Chondrocyte (in vitro differentiated cells): ENCODE results near the gene S100A10. TPM values are rescaled to one million over a fixed set of nuclear protein-coding genes. Genes with fewer than 3 reads are reported as not detected.
A peak's percentile ranks its signal among the peaks of the same experiment; 100 is the strongest.

ENCODE experiments used
- DNase-seq: peaks from one replicate; pipeline ENCODE4 v3.0.0; 2021; ENCODE audit warnings: mixed read lengths, low spot score
- H3K27ac Mint-ChIP-seq: one replicate; pipeline ENCODE4 v1.8.0; 2021; ENCODE audit warnings: mild to moderate bottlenecking, moderate library complexity, mixed read lengths; ENCODE audit not compliant: unreplicated experiment
- H3K27me3 Mint-ChIP-seq: 2 replicates; pipeline ENCODE4 v1.8.0; 2021; ENCODE audit warnings: low read depth, mixed read lengths
- H3K36me3 Mint-ChIP-seq: 2 replicates; pipeline ENCODE4 v1.8.0; 2021; ENCODE audit warnings: low read depth, mixed read lengths
- H3K4me1 Mint-ChIP-seq: 2 replicates; pipeline ENCODE4 v1.8.0; 2021; ENCODE audit warnings: low read depth, mild to moderate bottlenecking, mixed read lengths
- H3K4me3 Mint-ChIP-seq: one replicate; pipeline ENCODE4 v1.8.0; 2021; ENCODE audit warnings: mild to moderate bottlenecking, moderate library complexity, mixed read lengths; ENCODE audit not compliant: unreplicated experiment
- H3K9me3 Mint-ChIP-seq: 2 replicates; pipeline ENCODE4 v1.8.0; 2021; ENCODE audit warnings: low read depth, mixed read lengths
- total RNA-seq: library from RNA; stranded (reverse); gene quantifications from 3 replicates; pipeline ENCODE4 v1.2.1, GENCODE V29; 2021
- TF ChIP-seq, protein P1 (sequence below): fragments of 200-600 bp; sonication (generic); IDR thresholded peaks from 2 replicates; pipeline ENCODE4 v1.5.0; 2021; ENCODE audit warnings: antibody characterized with exemption, mild to moderate bottlenecking, moderate library complexity

Gene S100A10
- total RNA-seq, 1 donor from 2014 or later = 560 TPM

DNA sequence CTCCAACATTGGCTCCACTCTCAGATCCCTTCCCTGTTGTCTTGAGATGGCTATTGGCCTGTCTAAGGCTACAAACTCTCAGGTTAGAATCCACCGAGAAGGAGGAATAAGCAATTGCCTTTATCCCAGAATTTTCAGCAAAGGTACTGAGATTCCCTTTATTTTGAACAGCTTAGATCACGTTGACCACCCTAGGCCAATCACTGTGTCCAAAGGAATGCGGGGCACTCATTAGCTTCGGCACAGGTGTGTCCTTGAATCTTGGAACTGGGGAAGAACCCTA, 36.2 kb upstream of the S100A10 start:
- H3K27ac Mint-ChIP-seq = no peak overlapping the region

DNA sequence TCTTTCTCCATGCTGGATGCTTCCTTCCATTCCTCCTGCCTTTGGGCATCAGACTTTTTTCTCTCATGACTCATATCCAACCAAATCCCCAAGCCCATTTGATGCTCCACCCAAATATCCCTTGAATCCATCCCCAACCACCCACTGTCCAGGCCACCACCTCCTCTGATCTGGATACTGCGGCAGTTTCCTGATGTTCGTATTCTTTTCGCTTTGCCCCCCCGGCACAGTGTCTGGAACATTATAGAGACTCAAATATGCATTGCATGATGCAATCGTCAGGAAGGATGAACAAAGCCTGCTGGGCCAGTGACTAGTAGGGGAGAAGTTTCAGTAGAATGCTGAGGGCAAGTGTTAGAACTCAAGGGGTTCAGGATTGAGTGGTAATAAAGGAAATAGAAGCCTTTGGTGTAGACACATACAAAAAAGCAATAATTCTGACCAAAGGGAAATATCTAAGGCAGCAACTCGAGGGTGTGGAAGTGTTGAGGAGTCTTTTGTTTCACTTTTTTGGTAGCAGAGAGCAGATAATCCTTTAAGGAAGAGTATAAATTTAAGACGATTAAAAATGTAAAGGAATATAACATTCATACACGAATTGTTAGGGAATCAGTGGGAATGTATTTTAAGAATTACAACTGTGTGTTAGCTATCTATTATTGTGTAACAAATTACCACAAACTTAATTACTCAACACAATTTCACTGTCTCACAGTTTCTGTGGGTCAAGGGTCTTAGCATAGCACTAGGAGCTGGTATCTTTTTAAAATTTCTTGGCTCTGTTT, 35.7 kb upstream of the S100A10 start:
- peaks cover 8% of the 10 kb centered on the region for H3K9me3 Mint-ChIP-seq
- H3K4me3 Mint-ChIP-seq = no peak overlapping the region
- H3K36me3 Mint-ChIP-seq = peaks cover 32% of the 10 kb centered on the region
- peaks cover 33% of the 10 kb centered on the region for H3K4me1 Mint-ChIP-seq
- TF ChIP-seq, protein P1, sequence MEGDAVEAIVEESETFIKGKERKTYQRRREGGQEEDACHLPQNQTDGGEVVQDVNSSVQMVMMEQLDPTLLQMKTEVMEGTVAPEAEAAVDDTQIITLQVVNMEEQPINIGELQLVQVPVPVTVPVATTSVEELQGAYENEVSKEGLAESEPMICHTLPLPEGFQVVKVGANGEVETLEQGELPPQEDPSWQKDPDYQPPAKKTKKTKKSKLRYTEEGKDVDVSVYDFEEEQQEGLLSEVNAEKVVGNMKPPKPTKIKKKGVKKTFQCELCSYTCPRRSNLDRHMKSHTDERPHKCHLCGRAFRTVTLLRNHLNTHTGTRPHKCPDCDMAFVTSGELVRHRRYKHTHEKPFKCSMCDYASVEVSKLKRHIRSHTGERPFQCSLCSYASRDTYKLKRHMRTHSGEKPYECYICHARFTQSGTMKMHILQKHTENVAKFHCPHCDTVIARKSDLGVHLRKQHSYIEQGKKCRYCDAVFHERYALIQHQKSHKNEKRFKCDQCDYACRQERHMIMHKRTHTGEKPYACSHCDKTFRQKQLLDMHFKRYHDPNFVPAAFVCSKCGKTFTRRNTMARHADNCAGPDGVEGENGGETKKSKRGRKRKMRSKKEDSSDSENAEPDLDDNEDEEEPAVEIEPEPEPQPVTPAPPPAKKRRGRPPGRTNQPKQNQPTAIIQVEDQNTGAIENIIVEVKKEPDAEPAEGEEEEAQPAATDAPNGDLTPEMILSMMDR = no peak
- peak overlapping the region; percentile 87 for H3K27ac Mint-ChIP-seq
- no peak for DNase-seq
- H3K27me3 Mint-ChIP-seq = peaks cover 3% of the 10 kb centered on the region

More for the DNA sequence above, 36.2 kb upstream of the S100A10 start:
- H3K36me3 Mint-ChIP-seq = peaks cover 34% of the 10 kb centered on the region
- peaks cover 37% of the 10 kb centered on the region for H3K4me1 Mint-ChIP-seq
- no peak overlapping the region for H3K4me3 Mint-ChIP-seq
- no peak for DNase-seq
- TF ChIP-seq, protein P1 = no peak
- peaks cover 8% of the 10 kb centered on the region for H3K9me3 Mint-ChIP-seq
- H3K27me3 Mint-ChIP-seq = peaks cover under 1% of the 10 kb centered on the region

DNA sequence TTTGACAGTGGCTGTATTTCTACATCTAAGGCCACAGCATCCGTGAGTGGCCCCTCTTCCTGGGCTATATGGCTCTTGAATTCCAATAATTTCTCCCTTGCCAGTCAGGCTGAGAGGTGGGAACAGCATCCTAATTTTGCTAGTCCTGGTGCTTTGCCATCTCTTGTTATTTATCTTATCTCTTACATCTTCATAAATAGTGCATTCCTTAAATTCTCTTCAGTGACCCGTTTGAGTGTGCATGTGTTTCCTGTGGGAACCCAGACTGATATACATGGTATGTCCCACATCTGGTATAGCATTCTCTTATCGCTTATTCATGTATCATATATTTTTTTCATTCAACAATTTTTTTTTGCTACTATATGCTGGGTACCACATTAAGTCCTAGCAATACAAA, 33.2 kb upstream of the S100A10 start:
- H3K4me1 Mint-ChIP-seq = peaks cover 22% of the 10 kb centered on the region
- H3K9me3 Mint-ChIP-seq = peaks cover 8% of the 10 kb centered on the region
- peaks cover 3% of the 10 kb centered on the region for H3K27me3 Mint-ChIP-seq
- TF ChIP-seq, protein P1 = no peak
- H3K4me3 Mint-ChIP-seq = no peak overlapping the region
- DNase-seq = no peak
- H3K27ac Mint-ChIP-seq = no peak overlapping the region
- peaks cover 11% of the 10 kb centered on the region for H3K36me3 Mint-ChIP-seq

DNA sequence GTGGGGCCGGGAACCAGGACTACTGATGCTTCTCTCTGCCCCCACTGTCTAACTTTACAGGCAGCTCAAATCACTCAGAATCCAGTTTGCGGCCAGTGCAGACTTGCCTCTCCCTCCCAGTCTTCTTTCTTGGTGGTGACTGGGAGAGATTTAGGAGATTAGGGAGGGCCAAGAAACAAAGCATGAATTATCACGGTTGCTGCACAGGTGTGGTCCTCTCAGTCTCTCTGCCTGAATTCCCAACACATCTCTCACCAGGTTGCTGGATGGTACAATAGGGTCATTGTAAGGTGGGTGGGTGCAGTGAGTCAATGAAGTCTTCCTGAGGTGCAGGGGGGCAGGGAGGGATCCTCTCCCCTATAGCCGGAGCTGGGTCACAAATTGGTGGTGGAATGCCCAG, 30.6 kb upstream of the S100A10 start:
- TF ChIP-seq, protein P1 = no peak
- Mint-ChIP-seq H3K9me3 (peaks cover 2% of the 10 kb centered on the region), H3K36me3 (no peaks in the 10 kb centered on the region), H3K27ac (no peak overlapping the region), H3K27me3 (peaks cover 6% of the 10 kb centered on the region), H3K4me3 (no peak overlapping the region), H3K4me1 (peaks cover 14% of the 10 kb centered on the region)
- DNase-seq = no peak

DNA sequence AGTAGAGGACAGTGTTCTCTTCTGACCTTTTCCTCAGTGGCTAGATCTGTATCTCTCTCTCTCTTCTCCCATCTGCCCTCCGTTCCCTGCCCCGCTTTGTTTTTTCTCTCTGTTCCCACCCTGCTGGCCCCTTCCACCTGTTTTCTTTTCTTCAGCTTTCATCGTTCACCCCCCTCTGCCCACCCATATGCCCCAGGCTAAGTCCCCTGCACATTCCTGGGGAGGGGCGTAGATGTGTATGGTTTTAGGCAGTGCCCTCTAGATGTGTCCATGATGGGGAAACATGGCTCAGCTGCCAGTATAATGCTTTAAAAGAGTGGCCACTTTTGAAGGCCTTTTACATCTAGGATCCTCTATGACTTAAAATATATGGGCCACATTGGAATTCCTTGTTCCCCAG, 29.6 kb upstream of the S100A10 start:
- peaks cover 11% of the 10 kb centered on the region for H3K4me1 Mint-ChIP-seq
- no peak overlapping the region for H3K27ac Mint-ChIP-seq
- DNase-seq = no peak
- TF ChIP-seq, protein P1 = no peak
- H3K36me3 Mint-ChIP-seq = no peaks in the 10 kb centered on the region
- H3K4me3 Mint-ChIP-seq = no peak overlapping the region
- peaks cover 6% of the 10 kb centered on the region for H3K27me3 Mint-ChIP-seq
- no peaks in the 10 kb centered on the region for H3K9me3 Mint-ChIP-seq
